CD4-positive, alpha-beta T cell treated with Interleukin-12 subunit alpha and Interleukin-12 subunit beta, for 1 hour (primary cell): ENCODE data around the gene NUTM2F.
"Not testable (repeated sequence)": the region's sequence is repeated elsewhere in the genome, so short reads cannot be mapped to it uniquely, and the experiment has no call there.

Source experiments
- DNase-seq: peaks from one replicate; pipeline ENCODE4 v3.0.0-alpha.2; 2020

The NUTM2F gene

DNA sequence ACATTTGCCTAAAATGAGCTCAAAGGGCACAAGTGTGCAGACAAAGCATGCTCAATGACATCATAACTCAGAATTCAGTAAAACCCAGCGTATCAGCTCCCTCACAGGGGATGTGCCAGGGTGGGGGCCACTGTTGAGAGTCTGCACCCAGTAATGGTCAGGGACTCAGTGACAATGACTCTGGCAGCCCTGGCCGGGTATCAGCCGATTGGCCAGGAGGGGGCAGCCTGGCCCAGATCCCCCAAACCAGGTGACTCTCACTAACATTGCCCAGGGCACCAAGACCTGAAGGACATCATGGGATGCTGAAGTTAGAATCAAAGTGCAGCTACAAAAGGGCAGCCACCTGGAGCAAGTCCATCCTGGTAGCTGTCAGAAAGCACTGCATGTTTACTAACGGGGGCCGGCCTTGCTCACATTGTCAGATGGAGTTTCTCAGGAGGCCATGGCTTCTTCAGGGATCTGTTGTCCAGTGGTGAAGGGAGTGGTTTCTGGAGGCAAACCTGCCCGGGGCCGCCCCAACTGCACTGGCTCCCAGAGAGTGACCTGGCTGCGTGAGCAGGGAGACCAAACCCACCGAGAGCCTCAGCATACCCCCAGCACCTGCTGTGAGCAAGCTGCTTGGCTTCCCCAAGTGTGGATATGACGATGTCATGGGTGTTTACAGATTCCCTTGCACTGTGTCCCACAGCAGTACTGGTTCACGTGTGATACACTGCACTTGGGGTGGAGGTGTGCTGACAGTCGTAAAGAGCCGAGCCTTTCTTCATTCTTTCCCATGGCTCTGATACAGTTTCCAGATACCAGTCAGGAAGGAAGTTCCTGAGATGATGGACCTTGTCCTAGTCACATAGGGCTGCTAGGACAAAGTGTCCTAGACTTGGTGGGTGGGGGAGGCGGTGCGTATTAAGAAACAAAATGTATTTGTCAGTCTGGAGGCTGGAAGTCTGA is 13.1 kb downstream of the NUTM2F start:
- DNase-seq = not testable (repeated sequence)

- DNase-seq = no peak
Observed at GRCh38 chr9:94303321-94303720, 25.1 kb downstream of the NUTM2F start.

- DNase-seq = no peak
Observed at GRCh38 chr9:94302426-94302825, 26.0 kb downstream of the NUTM2F start.

DNA sequence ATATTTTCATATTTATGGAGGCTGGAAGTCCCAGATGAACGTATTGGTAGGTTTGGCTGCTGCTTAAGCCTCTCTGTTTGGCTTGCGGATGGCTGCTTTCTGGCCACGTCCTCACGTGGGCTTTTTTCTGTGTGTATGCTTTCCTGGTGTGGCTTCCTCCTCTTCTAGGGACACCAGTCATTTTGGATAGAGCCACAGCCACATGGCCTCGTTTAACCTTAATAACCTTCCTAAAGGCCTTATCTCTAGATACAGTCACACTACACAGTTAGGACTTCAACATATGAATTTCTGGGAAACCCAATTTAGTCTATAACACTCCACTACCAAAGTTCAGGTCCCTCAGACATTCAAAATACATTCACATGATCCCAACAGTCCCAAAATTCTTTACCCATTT is 26.9 kb downstream of the NUTM2F start:
- no peak for DNase-seq

GRCh38 chr9:94300470-94301301 is 27.8 kb downstream of the NUTM2F start:
- no peak for DNase-seq

DNA sequence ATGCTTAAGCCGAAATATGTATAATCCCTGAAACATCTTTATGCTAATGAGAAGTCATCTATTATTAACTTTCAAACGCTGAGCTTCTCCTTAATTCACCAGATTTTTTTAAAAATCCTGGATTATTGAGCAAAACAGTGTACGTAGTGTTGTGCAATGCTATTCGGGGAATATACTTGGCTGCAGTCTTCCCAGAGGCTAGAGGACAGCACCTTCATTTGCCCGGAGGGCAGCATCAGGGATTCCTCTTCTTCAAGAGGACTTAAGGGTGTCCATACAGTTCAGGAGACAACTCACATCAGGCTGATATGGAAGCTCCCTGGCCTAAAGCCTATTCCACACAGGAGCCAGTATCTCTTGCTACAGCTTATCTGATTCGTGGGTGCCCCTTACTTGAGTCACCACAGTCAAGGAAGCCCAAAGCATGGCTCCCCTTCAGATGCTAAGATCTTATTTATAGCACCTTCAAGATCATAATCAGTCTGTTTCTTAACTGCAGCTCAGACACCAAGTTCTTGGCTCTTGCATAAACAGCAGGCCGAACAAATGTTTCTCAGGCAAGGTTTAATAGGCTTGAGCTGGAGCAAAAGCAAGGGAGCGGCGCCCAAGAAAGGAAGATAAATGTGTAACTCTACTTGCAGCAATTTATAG is 29.4 kb downstream of the NUTM2F start:
- DNase-seq = no peak

DNA sequence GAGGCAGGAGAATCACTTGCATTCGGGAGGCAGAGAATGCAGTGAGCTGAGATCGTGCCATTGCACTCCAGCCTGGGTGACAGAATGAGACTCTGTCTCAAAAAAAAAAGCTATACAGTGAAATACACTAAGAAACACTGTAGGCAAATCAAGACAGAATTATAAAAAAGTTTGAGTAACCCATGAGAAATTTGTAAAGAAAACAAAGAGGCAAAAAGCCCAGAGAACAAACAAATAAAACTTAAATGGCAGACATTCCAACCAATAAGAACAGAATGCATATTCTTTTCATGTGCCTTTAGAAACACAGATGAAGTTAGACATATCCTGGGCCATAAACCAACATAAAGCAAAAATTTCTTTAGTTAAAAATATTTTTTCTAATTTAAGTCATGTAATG is 38.8 kb downstream of the NUTM2F start:
- no peak for DNase-seq

DNA sequence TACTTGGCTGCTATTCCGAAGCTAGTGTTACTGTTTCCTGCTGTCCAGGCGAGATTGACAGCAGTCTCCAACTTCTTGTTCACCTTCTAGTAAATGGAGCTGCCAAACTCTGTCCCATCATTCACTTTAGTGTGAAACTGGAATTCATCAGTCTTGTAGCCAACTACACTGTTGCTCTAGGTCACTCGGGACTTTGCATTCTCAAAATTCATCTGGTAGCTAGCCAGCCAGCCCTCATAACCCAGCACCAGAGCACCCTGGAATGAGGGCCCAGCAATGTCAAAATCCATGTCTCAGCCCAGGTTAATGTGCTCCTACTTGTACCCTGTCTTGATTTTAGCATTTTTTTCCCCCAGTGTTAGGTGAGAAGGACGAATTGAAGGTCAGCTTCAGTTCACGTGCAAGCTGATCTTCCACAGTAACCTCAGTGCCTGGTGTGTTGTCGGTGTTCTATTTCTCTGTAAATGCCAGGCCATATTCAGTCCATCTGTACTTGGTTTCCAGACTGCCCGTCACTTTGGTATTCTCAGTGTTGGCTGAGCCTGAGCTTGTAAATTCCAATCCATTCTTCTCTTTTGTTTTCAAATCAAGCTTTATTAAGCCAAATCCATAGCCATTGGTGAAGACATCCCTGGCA is 40.4 kb downstream of the NUTM2F start:
- no peak for DNase-seq

DNA sequence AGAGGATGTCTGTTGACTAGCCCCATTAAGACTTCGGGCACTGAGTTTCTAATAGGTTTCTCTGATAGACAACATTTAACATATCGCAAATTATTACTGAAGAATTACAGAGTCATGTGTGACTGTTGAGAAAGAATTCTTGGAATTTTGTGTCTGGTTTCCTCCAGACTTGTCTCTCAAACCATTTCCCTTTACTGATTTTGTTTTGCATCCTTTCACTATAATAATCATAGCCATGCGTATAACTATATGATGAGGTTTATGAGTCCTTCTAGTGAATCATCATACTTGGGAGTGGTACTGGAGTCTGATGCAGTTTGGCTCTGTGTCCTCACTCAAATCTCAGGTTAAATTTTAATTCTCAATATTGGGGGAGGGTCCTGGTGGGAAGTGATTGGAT is 42.3 kb downstream of the NUTM2F start:
- no peak for DNase-seq

DNA sequence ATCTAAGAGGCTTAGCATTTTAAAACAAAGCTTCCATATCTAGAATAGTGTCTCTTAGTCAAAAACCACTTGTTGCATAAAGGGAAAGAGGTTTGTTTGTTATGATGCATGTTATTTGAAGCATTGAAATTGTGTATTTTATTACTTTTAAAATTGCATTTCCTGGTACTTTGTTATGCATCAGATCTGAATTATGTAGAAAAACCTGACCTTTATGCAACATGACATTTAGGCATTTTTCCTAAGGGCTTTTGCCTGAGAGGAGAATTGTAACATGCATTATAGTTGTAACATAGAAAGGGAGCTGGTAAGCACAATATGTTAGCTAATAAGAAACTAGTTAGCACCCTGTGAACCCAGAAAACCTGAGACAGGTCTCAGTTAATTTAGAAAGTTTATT is 47.3 kb downstream of the NUTM2F start:
- DNase-seq = no peak

GRCh38 chr9:94280409-94280989 is 47.9 kb downstream of the NUTM2F start:
- DNase-seq = no peak

GRCh38 chr9:94277885-94278536 is 50.4 kb downstream of the NUTM2F start:
- DNase-seq = no peak

- not testable (repeated sequence) for DNase-seq
Observed at GRCh38 chr9:94277029-94277428, 51.4 kb downstream of the NUTM2F start.

DNA sequence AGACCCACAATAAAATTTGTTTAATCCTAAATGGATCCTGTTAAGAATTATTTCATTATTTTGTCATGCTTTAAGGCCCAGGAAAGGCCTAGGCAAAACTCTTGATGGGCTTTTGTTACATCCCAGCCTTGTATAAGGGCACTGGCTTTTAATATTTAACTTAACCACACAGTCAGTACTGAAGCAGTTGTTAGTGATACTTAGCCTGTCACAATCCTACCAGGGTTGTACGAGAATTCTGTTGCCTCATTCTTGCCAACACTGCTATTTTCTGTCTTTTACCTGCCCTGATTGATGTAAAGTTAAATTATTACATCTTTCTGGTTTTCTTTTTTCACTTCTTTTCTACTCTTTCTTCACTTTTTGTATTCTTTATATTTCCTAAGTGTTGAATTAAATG is 58.4 kb downstream of the NUTM2F start:
- no peak for DNase-seq

- DNase-seq = no peak
Observed at GRCh38 chr9:94269264-94269663, 59.2 kb downstream of the NUTM2F start.
